Fibroblast of pulmonary artery (primary cell): Measurements from ENCODE around the gene AKAP7.

ENCODE experiments used
- DNase-seq: peaks from one replicate; pipeline ENCODE4 v3.0.0-alpha.2; 2010; ENCODE audit warnings: low read depth
- H3K4me3 ChIP-seq: replicated peaks from 2 replicates; pipeline ENCODE4 v1.5.1; 2011; ENCODE audit warnings: low read depth, mild to moderate bottlenecking, control low read depth, low read length, moderate library complexity
- TF ChIP-seq, protein P1 (sequence below): IDR thresholded peaks from 2 replicates; pipeline ENCODE4 v1.5.1; 2011; ENCODE audit warnings: mild to moderate bottlenecking, control low read depth, low read length, inconsistent platforms; ENCODE audit errors: missing control alignments

The AKAP7 gene

GRCh38 chr6:131208787-131209186 lies 73.5 kb downstream of the AKAP7 start:
- DNase-seq: no peak
- TF ChIP-seq, protein P1, sequence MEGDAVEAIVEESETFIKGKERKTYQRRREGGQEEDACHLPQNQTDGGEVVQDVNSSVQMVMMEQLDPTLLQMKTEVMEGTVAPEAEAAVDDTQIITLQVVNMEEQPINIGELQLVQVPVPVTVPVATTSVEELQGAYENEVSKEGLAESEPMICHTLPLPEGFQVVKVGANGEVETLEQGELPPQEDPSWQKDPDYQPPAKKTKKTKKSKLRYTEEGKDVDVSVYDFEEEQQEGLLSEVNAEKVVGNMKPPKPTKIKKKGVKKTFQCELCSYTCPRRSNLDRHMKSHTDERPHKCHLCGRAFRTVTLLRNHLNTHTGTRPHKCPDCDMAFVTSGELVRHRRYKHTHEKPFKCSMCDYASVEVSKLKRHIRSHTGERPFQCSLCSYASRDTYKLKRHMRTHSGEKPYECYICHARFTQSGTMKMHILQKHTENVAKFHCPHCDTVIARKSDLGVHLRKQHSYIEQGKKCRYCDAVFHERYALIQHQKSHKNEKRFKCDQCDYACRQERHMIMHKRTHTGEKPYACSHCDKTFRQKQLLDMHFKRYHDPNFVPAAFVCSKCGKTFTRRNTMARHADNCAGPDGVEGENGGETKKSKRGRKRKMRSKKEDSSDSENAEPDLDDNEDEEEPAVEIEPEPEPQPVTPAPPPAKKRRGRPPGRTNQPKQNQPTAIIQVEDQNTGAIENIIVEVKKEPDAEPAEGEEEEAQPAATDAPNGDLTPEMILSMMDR: no peak

GRCh38 chr6:131210469-131210868 lies 75.2 kb downstream of the AKAP7 start:
- H3K4me3 ChIP-seq: no peak overlapping the region
- no peak for DNase-seq
- TF ChIP-seq, protein P1: no peak

More at GRCh38 chr6:131208787-131209186, 73.5 kb downstream of the AKAP7 start:
- no peak overlapping the region for H3K4me3 ChIP-seq

DNA sequence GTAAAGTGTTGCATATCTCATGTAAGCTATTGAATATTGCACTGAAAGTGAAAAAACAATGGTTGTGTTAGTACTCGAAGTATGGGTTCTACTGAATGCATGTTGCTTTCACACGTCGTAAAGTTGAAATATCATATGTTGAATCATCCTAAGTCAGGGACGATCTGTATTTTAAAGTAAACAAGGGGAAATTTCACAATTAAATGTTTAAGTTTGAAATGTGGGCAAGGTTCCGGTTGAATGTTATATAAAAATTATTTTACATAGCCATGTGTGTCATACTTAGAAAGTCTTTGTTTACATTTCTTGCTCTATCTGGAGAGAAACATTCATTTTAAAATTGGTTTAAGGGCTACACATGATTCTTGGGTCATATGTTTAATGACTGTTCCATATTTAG lies 76.8 kb downstream of the AKAP7 start:
- H3K4me3 ChIP-seq: no peak overlapping the region
- TF ChIP-seq, protein P1: no peak
- DNase-seq: no peak

DNA sequence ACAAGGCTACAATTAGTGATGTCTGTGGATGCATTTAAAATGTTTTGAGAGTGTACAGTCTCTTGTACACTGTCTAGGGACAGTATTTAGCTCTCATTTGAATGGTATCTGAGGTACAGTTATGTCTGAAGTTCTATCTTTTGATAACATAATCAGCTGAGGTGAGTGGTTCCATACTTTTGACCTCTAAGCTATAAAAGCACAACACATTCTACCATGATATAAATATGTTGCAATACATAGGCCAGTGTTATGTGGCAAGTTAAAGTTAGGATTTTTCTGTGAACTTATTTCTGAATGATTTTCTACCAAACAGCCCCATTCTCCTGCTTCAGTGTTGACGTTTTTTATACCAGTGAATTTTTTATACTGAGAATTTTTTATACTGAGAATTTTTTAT lies 77.6 kb downstream of the AKAP7 start:
- H3K4me3 ChIP-seq: no peak overlapping the region

GRCh38 chr6:131213501-131213990 lies 78.3 kb downstream of the AKAP7 start:
- H3K4me3 ChIP-seq: no peak overlapping the region
- TF ChIP-seq, protein P1: no peak
- peak; percentile 85 for DNase-seq

More for the DNA sequence above, 77.6 kb downstream of the AKAP7 start:
- TF ChIP-seq, protein P1: no peak
- peak; percentile 11 for DNase-seq

DNA sequence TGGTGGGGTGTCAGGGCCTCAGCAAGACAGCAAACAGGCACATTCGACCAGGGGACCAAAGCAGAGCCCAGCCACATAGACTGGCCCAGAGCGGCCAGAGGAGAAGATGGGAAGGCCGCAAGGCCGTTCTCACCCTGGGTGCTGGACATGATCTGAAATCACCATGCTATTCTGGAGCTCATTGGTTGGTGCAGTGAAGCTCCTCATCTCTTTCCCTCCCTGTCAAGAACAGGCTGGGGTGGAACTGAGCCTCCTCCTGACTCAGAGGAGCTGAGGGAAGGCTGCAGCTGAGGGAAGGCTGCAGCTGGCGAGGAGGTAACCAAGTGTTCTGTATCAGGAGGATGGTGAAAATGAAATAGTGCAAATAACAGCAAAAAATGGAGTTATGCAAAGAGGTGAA lies 80.0 kb downstream of the AKAP7 start:
- no peak for DNase-seq
- no peak overlapping the region for H3K4me3 ChIP-seq
- TF ChIP-seq, protein P1: no peak

GRCh38 chr6:131216246-131216645 lies 81.0 kb downstream of the AKAP7 start:
- no peak overlapping the region for H3K4me3 ChIP-seq
- peak; percentile 37 for DNase-seq
- TF ChIP-seq, protein P1: no peak
